Fibroblast of villous mesenchyme (primary cell): ENCODE measurements around the gene PCOLCE2. TPM values are rescaled to one million over a fixed set of nuclear protein-coding genes. Genes with fewer than 3 reads are reported as not detected.

Experiments used
- DNase-seq: peaks from one replicate; pipeline ENCODE4 v3.0.0-alpha.2; 2010; ENCODE audit warnings: low read depth
- H3K4me3 ChIP-seq: 2 replicates; pipeline ENCODE4 v1.5.1; 2011; ENCODE audit warnings: low read depth, mild to moderate bottlenecking, low read length
- CTCF ChIP-seq: IDR thresholded peaks from 2 replicates; pipeline ENCODE4 v1.5.1; 2012; ENCODE audit warnings: low read depth, mild to moderate bottlenecking, low read length; ENCODE audit not compliant: insufficient read depth
- small RNA-seq: library from RNA; depleted of rRNA; stranded (forward); fragments of <200 nt; gene quantifications from one replicate; pipeline ENCODE3, GENCODE V24; 2012
- total RNA-seq: library from RNA; depleted of rRNA; stranded (reverse); fragments of >200 nt; gene quantifications from 2 replicates; pipeline ENCODE4 v1.2.3, GENCODE V29; 2012

PCOLCE2 gene
- total RNA-seq, 1 donor = under 0.01 TPM

- DNase-seq = peak; percentile 7
- no peak for TF ChIP-seq CTCF
- H3K4me3 ChIP-seq = no peak overlapping the region
Measured at GRCh38 chr3:142779591-142779990, 109.3 kb downstream of the PCOLCE2 start.

GRCh38 chr3:142778541-142778940 lies 110.3 kb downstream of the PCOLCE2 start:
- no peak for DNase-seq
- TF ChIP-seq CTCF = no peak
- no peak overlapping the region for H3K4me3 ChIP-seq

GRCh38 chr3:142777927-142778326 lies 111.0 kb downstream of the PCOLCE2 start:
- no peak for TF ChIP-seq CTCF
- no peak overlapping the region for H3K4me3 ChIP-seq
- DNase-seq = no peak

GRCh38 chr3:142768338-142768737 lies 120.5 kb downstream of the PCOLCE2 start:
- no peak overlapping the region for H3K4me3 ChIP-seq
- TF ChIP-seq CTCF = no peak

More at GRCh38 chr3:142768338-142768737, 120.5 kb downstream of the PCOLCE2 start:
- DNase-seq = no peak

Small RNAs within 50 kb of the gene (small RNA-seq; reads per million reads assigned to genes)
- gene RNU7-47P = not detected

Other genes with a start within 250 kb of the PCOLCE2 start
- 30.6 and 33.2 TPM in 2 replicates for gene TRPC1, start 165.0 kb downstream of the PCOLCE2 start, total RNA-seq
- gene PAQR9, start 74.6 kb upstream of the PCOLCE2 start, total RNA-seq = not detected in 2 replicates
- 76.0 and 86.4 TPM in 2 replicates for gene U2SURP, start 112.5 kb upstream of the PCOLCE2 start, total RNA-seq
- 22.5 and 40.2 TPM in 2 replicates for gene CHST2, start 230.7 kb upstream of the PCOLCE2 start, total RNA-seq